Adrenal gland (tissue), 12 donors: ENCODE measurements around the gene PITPNM2. TPM values are rescaled to one million over a fixed set of nuclear protein-coding genes. Genes with fewer than 3 reads are reported as not detected.

Experiments
- DNase-seq, 7 donors: peaks; one replicate each; pipeline ENCODE4 v3.0.0-alpha.2; 2019 to 2020
- H3K27ac ChIP-seq, 5 donors: fragments of 200-600 bp; sonication (generic) in 4 of 5; 1 replicate in 3 of 5; 2 replicates in 2 of 5; pipeline versions ENCODE4 v1.5.1 to v1.8.0; 2016 to 2020; ENCODE audit warnings: mild to moderate bottlenecking in 1 of 5
- H3K27me3 ChIP-seq: fragments of 200-600 bp; 2 replicates; pipeline ENCODE4 v1.8.0; 2021
- H3K36me3 ChIP-seq, 2 donors: fragments of 200-600 bp; replicated peaks in 1 of 2; 1 replicate in 1 of 2; 2 replicates in 1 of 2; pipeline versions ENCODE4 v1.5.1 to v1.8.0; 2018 to 2022
- H3K4me1 ChIP-seq, 2 donors: fragments of 200-600 bp; replicated peaks in 1 of 2; 1 replicate in 1 of 2; 2 replicates in 1 of 2; pipeline versions ENCODE4 v1.5.1 to v1.8.0; 2018 to 2021
- H3K4me3 ChIP-seq, 4 donors: fragments of 200-600 bp; sonication (generic) in 3 of 4; one replicate each; pipeline ENCODE4 v1.5.1; 2016 to 2018
- H3K9me3 ChIP-seq, 3 donors: fragments of 200-600 bp; sonication (generic) in 1 of 3; replicated peaks in 1 of 3; 1 replicate in 2 of 3; 2 replicates in 1 of 3; pipeline versions ENCODE4 v1.5.1 to v1.8.0; 2016 to 2021
- CTCF ChIP-seq, 6 experiments: fragments of 450-650 bp in 4 of 6; fragments of 200-600 bp in 2 of 6; sonication (generic) in 1 of 6; IDR thresholded peaks; 1 replicate in 5 of 6; 2 replicates in 1 of 6; pipeline versions ENCODE4 v1.5.1 to v1.8.0; 2016 to 2021; ENCODE audit warnings: antibody characterized with exemption in 6 of 6, mild to moderate bottlenecking in 2 of 6, moderate library complexity in 1 of 6
- POLR2A ChIP-seq, 2 donors: fragments of 450-650 bp; IDR thresholded peaks; one replicate each; pipeline ENCODE4 v1.6.1; 2017; ENCODE audit warnings: antibody characterized with exemption in 2 of 2, mild to moderate bottlenecking in 2 of 2, moderate library complexity in 1 of 2
- WGBS, 4 donors: extraction: QIAGEN DNeasy Blood & Tissue Kit in 2 of 4; methylation state at CpG; one replicate each; pipeline versions ENCODE4 v1.1.5 to v1.1.7; 2013 to 2017; 5-methylcytosine and 5-hydroxymethylcytosine counted together
- intact Hi-C, 2 donors: fragments of 100-400 bp; cut with DNase I; formaldehyde crosslinking; loops; one replicate each; pipeline versions ENCODE4 v1.14.1 to v1.15.0; 2022 to 2023
- polyA plus RNA-seq, 3 donors: library from polyadenylated mRNA; stranded (reverse); fragments of 200-250 nt in 2 of 3; fragments of 350-450 nt in 1 of 3; fragmentation: Illumina TruSeq in 1 of 3; extraction: RNeasy Lipid Tissue Mini Kit (QIAGEN cat#74804) in 1 of 3; gene quantifications; one replicate each; pipeline ENCODE4 v1.2.3, GENCODE V29; 2013 to 2014
- total RNA-seq, 9 donors: library from RNA; depleted of rRNA in 4 of 9; stranded (reverse); fragments of >200 nt in 4 of 9; fragments of 120-200 nt in 1 of 9; fragmentation: NEBNext Ultra II Directional in 1 of 9; extraction: Animal tissue kit (Norgen Biotek cat#: 25700) in 1 of 9; gene quantifications; one replicate each; pipeline versions ENCODE4 v1.1.0 to v1.2.4, GENCODE V29; 2013 to 2023
- donor health status: healthy with polysubstance abuse.
- donor health status: Bipolar disorder and iron deficiency.
- donor health status: DM: yes; HTN: yes; CAD: no.
- donor health status: DM: no; HTN: no; CAD: no.
- donor health status: DM: no; HTN: no; CAD: no.
- donor health status: DM: yes; HTN: yes; CAD: no.

PITPNM2 gene
- total and polyA plus RNA-seq, 12 donors = 3.7 to 57.4 (median 24.1) TPM

GRCh38 chr12:123135688-123136087, 15.2 kb downstream of the PITPNM2 start:
- no peaks in the 10 kb centered on the region for H3K9me3 ChIP-seq
- H3K4me1 ChIP-seq = peaks cover 16 to 44% of the 10 kb centered on the region in 2 donors
- H3K36me3 ChIP-seq = no peaks in the 10 kb centered on the region
- H3K4me3 ChIP-seq = no peak overlapping the region
- TF ChIP-seq POLR2A (IDR thresholded peaks at IDR 0.05) (no peak), CTCF (IDR thresholded peaks at IDR 0.05) (no peak)
- H3K27ac ChIP-seq = no peak overlapping the region
- WGBS, 4 donors = 74 to 83% (median 78%) methylated on average over 7 to 8 of the region's 8 CpGs
- DNase-seq = peak in 1 of 7 donors; percentile 4
- H3K27me3 ChIP-seq = no peaks in the 10 kb centered on the region
- intact Hi-C loops = no loop called here

DNA sequence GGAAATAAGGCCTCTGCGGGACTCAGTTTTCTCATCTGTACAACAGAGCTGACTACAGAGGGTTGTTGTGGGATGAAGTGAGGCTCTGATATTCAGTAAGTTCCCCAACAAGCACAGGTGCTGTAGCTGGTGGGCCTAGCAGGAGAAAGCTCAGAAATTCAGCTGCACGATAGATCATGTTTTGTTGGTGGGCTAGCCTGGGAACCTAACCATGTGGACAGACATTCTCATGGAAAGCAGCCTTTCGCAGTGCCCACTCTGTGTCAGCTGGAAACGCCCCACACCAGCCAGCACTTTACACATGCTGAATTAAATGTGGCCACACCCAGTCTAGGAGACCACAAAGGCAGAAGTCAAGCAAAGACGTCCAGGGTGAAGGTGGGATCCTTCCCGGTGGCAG, 16.1 kb downstream of the PITPNM2 start:
- H3K27ac ChIP-seq = peak overlapping the region in 2 of 5 donors; percentile 9 to 10
- H3K4me1 ChIP-seq = peaks cover 7 to 36% of the 10 kb centered on the region in 2 donors
- intact Hi-C loops = no loop called here
- 85 to 91% (median 89%) methylated on average over 5 to 6 of the region's 6 CpGs for WGBS, 4 donors
- no peak overlapping the region for H3K4me3 ChIP-seq
- DNase-seq = peak in 1 of 7 donors; percentile 8
- no peaks in the 10 kb centered on the region for H3K9me3 ChIP-seq
- no peaks in the 10 kb centered on the region for H3K27me3 ChIP-seq
- no peak for TF ChIP-seq CTCF (IDR thresholded peaks at IDR 0.05)
- no peak for TF ChIP-seq POLR2A (IDR thresholded peaks at IDR 0.05)
- no peaks in the 10 kb centered on the region for H3K36me3 ChIP-seq

DNA sequence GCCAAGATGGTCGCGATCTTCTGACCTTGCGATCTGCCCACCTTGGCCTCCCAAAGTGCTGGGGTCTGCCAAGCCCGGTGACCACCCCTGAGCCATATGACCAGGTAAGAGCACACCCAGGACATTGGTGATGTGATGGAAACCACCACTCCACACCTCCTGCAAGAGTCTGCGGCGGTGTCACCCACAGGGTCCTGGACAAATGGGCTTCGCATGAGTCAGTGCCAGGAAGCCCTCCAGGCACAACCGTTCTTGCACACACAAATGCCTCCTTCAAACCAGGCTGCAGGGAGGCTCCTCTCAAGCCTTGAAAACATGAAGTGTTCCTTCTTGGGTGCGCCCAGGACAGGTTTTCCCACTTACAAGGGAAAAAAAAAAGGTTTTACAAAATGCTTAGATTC, 16.6 kb downstream of the PITPNM2 start:
- intact Hi-C loops = no loop called here
- Histone ChIP-seq H3K4me1 (peaks cover 4 to 31% of the 10 kb centered on the region in 2 donors), H3K27ac (peak overlapping the region in 2 of 5 donors; percentile 9 to 10), H3K9me3 (no peaks in the 10 kb centered on the region), H3K4me3 (no peak overlapping the region), H3K27me3 (no peaks in the 10 kb centered on the region), H3K36me3 (no peaks in the 10 kb centered on the region)
- DNase-seq = peak in 1 of 7 donors; percentile 15
- 87 to 97% (median 92%) methylated on average over 5 to 9 of the region's 9 CpGs for WGBS, 4 donors
- no peak for TF ChIP-seq CTCF (IDR thresholded peaks at IDR 0.05)
- no peak for TF ChIP-seq POLR2A (IDR thresholded peaks at IDR 0.05)

DNA sequence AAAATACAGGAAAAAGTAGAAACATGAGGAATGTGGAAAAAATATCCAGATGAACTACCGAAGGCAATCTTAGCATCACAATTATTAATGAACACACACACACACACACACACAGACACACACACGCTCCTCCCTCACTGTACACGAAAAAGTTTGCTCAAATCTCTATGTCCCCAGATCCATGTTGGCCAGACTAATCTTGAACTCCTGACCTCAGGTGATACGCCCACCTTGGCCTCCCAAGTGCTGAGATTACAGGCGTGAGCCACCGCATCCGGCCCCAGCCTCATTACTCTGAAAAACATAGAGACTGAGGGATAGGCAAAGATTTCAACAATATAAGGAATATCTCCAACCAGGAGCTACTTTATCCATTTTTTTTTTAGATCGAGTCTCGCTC, 17.2 kb downstream of the PITPNM2 start:
- Histone ChIP-seq H3K9me3 (no peaks in the 10 kb centered on the region), H3K36me3 (no peaks in the 10 kb centered on the region), H3K27ac (peak overlapping the region in 3 of 5 donors; percentile 28 to 72 (median 62)), H3K4me1 (peaks cover 4 to 30% of the 10 kb centered on the region in 2 donors), H3K4me3 (no peak overlapping the region), H3K27me3 (no peaks in the 10 kb centered on the region)
- DNase-seq = peak in 1 of 7 donors; percentile 13
- TF ChIP-seq CTCF (IDR thresholded peaks at IDR 0.05) (no peak), POLR2A (IDR thresholded peaks at IDR 0.05) (no peak)
- intact Hi-C loops = no loop called here
- 86 to 90% (median 90%) methylated on average over 9 of the region's 9 CpGs for WGBS, 4 donors
